ENCODE results near the gene STKLD1.

Gene STKLD1

DNA sequence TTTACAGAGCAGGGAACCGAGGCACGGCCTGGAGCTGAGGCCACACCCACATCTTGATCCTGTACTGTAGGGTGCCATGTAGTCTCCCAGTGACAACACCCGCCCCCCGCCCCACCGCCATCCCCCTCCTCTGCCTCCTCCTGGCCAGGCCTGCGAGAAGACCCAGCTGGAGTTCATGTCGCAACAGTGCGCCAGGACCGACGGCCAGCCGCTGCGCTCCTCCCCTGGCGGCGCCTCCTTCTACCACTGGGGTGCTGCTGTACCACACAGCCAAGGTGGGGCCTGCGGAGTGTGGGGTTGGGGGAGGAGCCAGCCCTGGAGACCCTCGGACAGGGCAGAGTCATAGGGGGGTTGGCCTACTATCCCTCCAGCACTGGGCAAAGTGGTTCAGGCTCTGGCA lies 60.5 kb downstream of the STKLD1 start:
- Histone ChIP-seq H3K36me3 (no peaks in the 10 kb centered on the region), H3K4me3 (ENCODE audit: low read depth in 1 of 2, low read length in 1 of 2) (no peak overlapping the region), H3K9me3 (no peaks in the 10 kb centered on the region), H3K27me3 (no peaks in the 10 kb centered on the region), H3K27ac (no peak overlapping the region), H3K4me1 (ENCODE audit: control insufficient read depth in 1 of 2, insufficient read depth in 1 of 2, low read depth in 1 of 2, low read length in 1 of 2) (no peaks in the 10 kb centered on the region)
- TF ChIP-seq, protein P1, sequence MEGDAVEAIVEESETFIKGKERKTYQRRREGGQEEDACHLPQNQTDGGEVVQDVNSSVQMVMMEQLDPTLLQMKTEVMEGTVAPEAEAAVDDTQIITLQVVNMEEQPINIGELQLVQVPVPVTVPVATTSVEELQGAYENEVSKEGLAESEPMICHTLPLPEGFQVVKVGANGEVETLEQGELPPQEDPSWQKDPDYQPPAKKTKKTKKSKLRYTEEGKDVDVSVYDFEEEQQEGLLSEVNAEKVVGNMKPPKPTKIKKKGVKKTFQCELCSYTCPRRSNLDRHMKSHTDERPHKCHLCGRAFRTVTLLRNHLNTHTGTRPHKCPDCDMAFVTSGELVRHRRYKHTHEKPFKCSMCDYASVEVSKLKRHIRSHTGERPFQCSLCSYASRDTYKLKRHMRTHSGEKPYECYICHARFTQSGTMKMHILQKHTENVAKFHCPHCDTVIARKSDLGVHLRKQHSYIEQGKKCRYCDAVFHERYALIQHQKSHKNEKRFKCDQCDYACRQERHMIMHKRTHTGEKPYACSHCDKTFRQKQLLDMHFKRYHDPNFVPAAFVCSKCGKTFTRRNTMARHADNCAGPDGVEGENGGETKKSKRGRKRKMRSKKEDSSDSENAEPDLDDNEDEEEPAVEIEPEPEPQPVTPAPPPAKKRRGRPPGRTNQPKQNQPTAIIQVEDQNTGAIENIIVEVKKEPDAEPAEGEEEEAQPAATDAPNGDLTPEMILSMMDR (IDR thresholded peaks at IDR 0.05) = no peak

DNA sequence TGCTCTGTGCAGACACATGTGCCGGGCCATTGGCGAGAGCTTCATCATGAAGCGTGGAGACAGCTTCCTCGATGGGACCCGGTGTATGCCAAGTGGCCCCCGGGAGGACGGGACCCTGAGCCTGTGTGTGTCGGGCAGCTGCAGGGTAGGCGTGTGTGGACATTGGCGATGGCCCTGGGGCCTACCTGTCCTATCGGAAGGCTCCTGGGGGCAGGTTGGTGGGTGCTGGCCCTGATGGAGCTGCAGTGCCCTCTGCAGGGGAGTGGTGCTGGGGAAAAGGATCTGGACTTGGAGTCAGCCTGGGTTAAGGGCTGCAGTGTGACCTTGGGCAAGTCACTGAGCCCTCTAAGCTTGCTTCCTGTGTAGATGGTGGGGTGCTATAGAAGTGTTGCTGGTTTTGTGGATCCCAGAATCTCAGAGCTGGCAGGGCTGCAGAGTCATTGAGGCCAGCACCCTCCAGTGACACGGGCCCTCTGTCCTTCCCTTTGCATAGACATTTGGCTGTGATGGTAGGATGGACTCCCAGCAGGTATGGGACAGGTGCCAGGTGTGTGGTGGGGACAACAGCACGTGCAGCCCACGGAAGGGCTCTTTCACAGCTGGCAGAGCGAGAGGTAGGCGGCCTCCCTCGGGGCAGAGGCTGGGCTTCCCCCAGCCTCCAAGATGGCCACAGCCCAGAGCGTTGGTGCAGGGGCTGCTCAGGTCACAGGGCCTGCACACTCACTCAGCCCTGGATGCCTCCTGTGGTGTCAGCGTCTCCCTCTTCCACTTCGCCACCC lies 61.8 kb downstream of the STKLD1 start:
- TF ChIP-seq, protein P1 (IDR thresholded peaks at IDR 0.05) = no peak
- Histone ChIP-seq H3K27me3 (no peaks in the 10 kb centered on the region), H3K36me3 (no peaks in the 10 kb centered on the region), H3K9me3 (no peaks in the 10 kb centered on the region), H3K4me3 (ENCODE audit: low read depth in 1 of 2, low read length in 1 of 2) (no peak overlapping the region), H3K4me1 (ENCODE audit: control insufficient read depth in 1 of 2, insufficient read depth in 1 of 2, low read depth in 1 of 2, low read length in 1 of 2) (no peaks in the 10 kb centered on the region), H3K27ac (no peak overlapping the region)

DNA sequence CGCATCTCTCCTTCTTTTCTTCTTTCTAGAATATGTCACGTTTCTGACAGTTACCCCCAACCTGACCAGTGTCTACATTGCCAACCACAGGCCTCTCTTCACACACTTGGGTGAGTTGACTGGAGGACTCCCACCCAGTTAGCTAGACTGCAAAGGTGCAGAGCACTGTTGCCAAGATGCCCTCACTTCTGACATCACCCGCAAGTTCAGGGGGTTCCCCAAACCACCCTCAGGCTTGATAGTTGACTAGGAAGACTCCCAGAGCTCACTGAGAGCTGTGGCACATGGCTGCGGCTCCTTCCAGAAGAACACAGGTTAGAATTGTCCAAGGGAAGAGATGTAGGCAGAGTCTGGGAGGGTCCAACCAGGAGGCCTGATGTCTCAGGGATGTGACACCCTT lies 63.2 kb downstream of the STKLD1 start:
- no peak overlapping the region for H3K27ac ChIP-seq
- no peaks in the 10 kb centered on the region for H3K27me3 ChIP-seq
- no peaks in the 10 kb centered on the region for H3K36me3 ChIP-seq
- TF ChIP-seq, protein P1 (IDR thresholded peaks at IDR 0.05) = no peak
- no peaks in the 10 kb centered on the region for H3K4me1 ChIP-seq (ENCODE audit: control insufficient read depth in 1 of 2, insufficient read depth in 1 of 2, low read depth in 1 of 2, low read length in 1 of 2)
- no peak overlapping the region for H3K4me3 ChIP-seq (ENCODE audit: low read depth in 1 of 2, low read length in 1 of 2)
- no peaks in the 10 kb centered on the region for H3K9me3 ChIP-seq

DNA sequence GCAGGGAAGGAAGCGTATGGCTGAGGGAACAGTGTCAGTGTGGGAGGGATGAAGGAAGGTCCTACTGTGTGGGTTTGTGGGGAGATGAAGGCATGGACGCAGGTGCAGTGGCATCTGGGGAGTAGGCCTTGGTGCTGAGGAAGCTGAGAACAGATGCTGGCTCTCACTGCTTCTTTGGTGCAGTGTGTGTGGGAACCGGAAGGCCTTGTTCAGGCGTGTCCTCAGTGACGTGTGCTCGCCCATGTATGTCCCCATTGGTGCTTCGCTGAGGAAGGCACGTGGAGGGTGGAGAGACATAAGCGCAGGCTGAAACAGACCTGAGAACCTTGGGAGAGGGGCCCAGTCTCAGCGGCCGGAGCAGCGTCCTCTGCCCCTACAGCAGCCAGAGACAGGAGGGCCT lies 64.7 kb downstream of the STKLD1 start:
- TF ChIP-seq, protein P1 (IDR thresholded peaks at IDR 0.05) = no peak
- Histone ChIP-seq H3K27ac (no peak overlapping the region), H3K9me3 (no peaks in the 10 kb centered on the region), H3K4me3 (ENCODE audit: low read depth in 1 of 2, low read length in 1 of 2) (no peak overlapping the region), H3K36me3 (no peaks in the 10 kb centered on the region), H3K4me1 (ENCODE audit: control insufficient read depth in 1 of 2, insufficient read depth in 1 of 2, low read depth in 1 of 2, low read length in 1 of 2) (no peaks in the 10 kb centered on the region), H3K27me3 (no peaks in the 10 kb centered on the region)

DNA sequence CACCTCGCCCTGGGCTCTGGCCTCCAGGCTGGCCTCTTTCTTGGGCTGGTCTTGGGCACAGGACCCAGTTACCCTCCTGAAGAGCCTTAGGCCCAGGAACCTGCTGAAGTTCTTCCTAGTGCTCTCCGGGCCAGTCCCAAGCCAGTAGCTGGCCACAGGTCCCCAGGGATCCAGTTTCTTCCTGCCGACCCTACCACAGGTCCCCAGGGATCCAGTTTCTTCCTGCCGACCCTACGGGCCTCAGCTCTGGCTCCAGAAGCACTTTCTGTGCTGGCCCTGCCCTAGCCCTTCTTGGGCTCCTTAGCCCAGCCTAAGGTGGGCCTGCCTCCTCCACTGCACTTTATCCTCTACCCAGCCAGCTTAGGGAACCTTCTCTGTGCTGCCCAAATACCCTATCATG lies 65.4 kb downstream of the STKLD1 start:
- H3K4me1 ChIP-seq (ENCODE audit: control insufficient read depth in 1 of 2, insufficient read depth in 1 of 2, low read depth in 1 of 2, low read length in 1 of 2) = no peaks in the 10 kb centered on the region
- H3K27me3 ChIP-seq = no peaks in the 10 kb centered on the region
- no peaks in the 10 kb centered on the region for H3K9me3 ChIP-seq
- no peaks in the 10 kb centered on the region for H3K36me3 ChIP-seq
- H3K27ac ChIP-seq = no peak overlapping the region
- TF ChIP-seq, protein P1 (IDR thresholded peaks at IDR 0.05) = no peak
- H3K4me3 ChIP-seq (ENCODE audit: low read depth in 1 of 2, low read length in 1 of 2) = no peak overlapping the region

All from neutrophil (primary cell).